ENCODE measurements around the gene USH2A. TPM values are rescaled to one million over a fixed set of nuclear protein-coding genes. Genes with fewer than 3 reads are reported as not detected.

Gene USH2A
- total and polyA plus RNA-seq, 2 experiments from 2014 or later: 0.24 TPM; not detected in 1

- H3K36me3 ChIP-seq: no peaks in the 10 kb centered on the region
- no peak overlapping the region for H3K4me3 ChIP-seq
- no peaks in the 10 kb centered on the region for H3K4me1 ChIP-seq (ENCODE audit: low read depth)
- DNase-seq (ENCODE audit: low read depth in 1 of 2, low spot score in 1 of 2): peak; percentile 10 to 18
- no peaks in the 10 kb centered on the region for H3K27me3 ChIP-seq
- peak; percentile 39 for TF ChIP-seq CTCF (IDR thresholded peaks at IDR 0.05; ENCODE audit: low read depth, low read length)
- H3K27ac ChIP-seq: no peak overlapping the region
- H3K9me3 ChIP-seq (ENCODE audit: low read depth): no peaks in the 10 kb centered on the region
Measured at GRCh38 chr1:215992620-215993019, 430.6 kb downstream of the USH2A start.

GRCh38 chr1:215987092-215987875 is 436.0 kb downstream of the USH2A start:
- Histone ChIP-seq H3K27ac (no peak overlapping the region), H3K36me3 (no peaks in the 10 kb centered on the region), H3K4me1 (ENCODE audit: low read depth) (no peaks in the 10 kb centered on the region), H3K9me3 (ENCODE audit: low read depth) (no peaks in the 10 kb centered on the region), H3K27me3 (no peaks in the 10 kb centered on the region), H3K4me3 (no peak overlapping the region)
- DNase-seq (ENCODE audit: low read depth in 1 of 2, low spot score in 1 of 2): no peak
- no peak for TF ChIP-seq CTCF (IDR thresholded peaks at IDR 0.05; ENCODE audit: low read depth, low read length)

GRCh38 chr1:215986401-215986800 is 436.8 kb downstream of the USH2A start:
- Histone ChIP-seq H3K36me3 (no peaks in the 10 kb centered on the region), H3K9me3 (ENCODE audit: low read depth) (no peaks in the 10 kb centered on the region), H3K27ac (no peak overlapping the region), H3K27me3 (no peaks in the 10 kb centered on the region), H3K4me3 (no peak overlapping the region), H3K4me1 (ENCODE audit: low read depth) (no peaks in the 10 kb centered on the region)
- no peak for TF ChIP-seq CTCF (IDR thresholded peaks at IDR 0.05; ENCODE audit: low read depth, low read length)
- DNase-seq (ENCODE audit: low read depth in 1 of 2, low spot score in 1 of 2): no peak

GRCh38 chr1:215983680-215984079 is 439.6 kb downstream of the USH2A start:
- TF ChIP-seq CTCF (IDR thresholded peaks at IDR 0.05; ENCODE audit: low read depth, low read length): no peak
- no peaks in the 10 kb centered on the region for H3K4me1 ChIP-seq (ENCODE audit: low read depth)
- no peak overlapping the region for H3K4me3 ChIP-seq
- no peaks in the 10 kb centered on the region for H3K36me3 ChIP-seq
- H3K9me3 ChIP-seq (ENCODE audit: low read depth): no peaks in the 10 kb centered on the region
- H3K27me3 ChIP-seq: no peaks in the 10 kb centered on the region
- H3K27ac ChIP-seq: no peak overlapping the region
- no peak for DNase-seq (ENCODE audit: low read depth in 1 of 2, low spot score in 1 of 2)

GRCh38 chr1:215971793-215972441 is 451.3 kb downstream of the USH2A start:
- peaks cover 4% of the 10 kb centered on the region for H3K4me1 ChIP-seq (ENCODE audit: low read depth)
- DNase-seq (ENCODE audit: low read depth in 1 of 2, low spot score in 1 of 2): peak in 1 of 2 donors; percentile 63
- H3K4me3 ChIP-seq: no peak overlapping the region
- no peaks in the 10 kb centered on the region for H3K9me3 ChIP-seq (ENCODE audit: low read depth)
- H3K27ac ChIP-seq: no peak overlapping the region
- TF ChIP-seq CTCF (IDR thresholded peaks at IDR 0.05; ENCODE audit: low read depth, low read length): no peak
- H3K27me3 ChIP-seq: no peaks in the 10 kb centered on the region
- no peaks in the 10 kb centered on the region for H3K36me3 ChIP-seq
